ENCODE measurements around the gene DCAF5.

The DCAF5 gene

GRCh38 chr14:69151458-69152180, 1.3 kb downstream of the DCAF5 start:
- H3K4me1 ChIP-seq (ENCODE audit: control insufficient read depth in 5 of 5, insufficient read depth in 5 of 5, low read length in 5 of 5), result peaks cover 5 to 31% (median 22%) of the 10 kb centered on the region in 5 donors
- peak overlapping the region; percentile 82 to 95 (median 88) for H3K4me3 ChIP-seq (ENCODE audit: low read depth in 1 of 5, low read length in 5 of 5)
- H3K9ac ChIP-seq (ENCODE audit: low read length in 5 of 5), result peak overlapping the region; percentile 52 to 98 (median 96)
- H3K27ac ChIP-seq (ENCODE audit: low read depth, low read length), result peak overlapping the region; percentile 93
- H3K36me3 ChIP-seq (ENCODE audit: control insufficient read depth in 5 of 5, insufficient read depth in 5 of 5, low read length in 5 of 5), result peaks cover 0 to 16% (median 9%) of the 10 kb centered on the region in 5 donors
- H3K27me3 ChIP-seq (ENCODE audit: control insufficient read depth in 5 of 5, insufficient read depth in 4 of 5, low read length in 5 of 5), result no peaks in the 10 kb centered on the region
- no peaks in the 10 kb centered on the region for H3K9me3 ChIP-seq (ENCODE audit: control insufficient read depth in 5 of 5, low read length in 5 of 5)

GRCh38 chr14:69149461-69150244, 3.3 kb downstream of the DCAF5 start:
- H3K9me3 ChIP-seq (ENCODE audit: control insufficient read depth in 5 of 5, low read length in 5 of 5), result no peaks in the 10 kb centered on the region
- peaks cover 3 to 16% (median 9%) of the 10 kb centered on the region in 5 donors for H3K36me3 ChIP-seq (ENCODE audit: control insufficient read depth in 5 of 5, insufficient read depth in 5 of 5, low read length in 5 of 5)
- H3K27ac ChIP-seq (ENCODE audit: low read depth, low read length), result peak overlapping the region; percentile 93
- peak overlapping the region in 3 of 5 donors; percentile 10 to 41 (median 35) for H3K9ac ChIP-seq (ENCODE audit: low read length in 5 of 5)
- H3K4me3 ChIP-seq (ENCODE audit: low read depth in 1 of 5, low read length in 5 of 5), result no peak overlapping the region
- peaks cover 5 to 30% (median 22%) of the 10 kb centered on the region in 5 donors for H3K4me1 ChIP-seq (ENCODE audit: control insufficient read depth in 5 of 5, insufficient read depth in 5 of 5, low read length in 5 of 5)
- H3K27me3 ChIP-seq (ENCODE audit: control insufficient read depth in 5 of 5, insufficient read depth in 4 of 5, low read length in 5 of 5), result no peaks in the 10 kb centered on the region

DNA sequence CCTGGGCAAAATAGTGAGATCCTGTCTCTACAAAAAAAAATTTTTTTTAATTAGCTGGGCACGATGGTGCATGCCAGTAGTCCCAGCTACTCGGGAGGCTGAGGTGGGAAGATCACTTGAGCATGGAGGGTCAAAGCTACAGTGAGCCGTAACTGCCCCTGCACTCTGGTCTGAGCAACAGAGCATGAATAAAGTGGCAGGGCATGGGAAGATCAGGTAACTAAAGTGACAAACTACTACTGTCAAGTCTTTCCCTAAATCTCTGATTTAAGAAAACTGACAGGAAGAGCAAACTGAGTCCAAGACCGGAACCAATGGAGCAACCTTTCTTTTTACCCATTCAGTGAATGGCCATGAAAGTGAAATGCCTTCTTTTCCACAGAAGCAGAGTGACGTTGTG, 10.8 kb downstream of the DCAF5 start:
- H3K4me3 ChIP-seq (ENCODE audit: low read depth in 1 of 5, low read length in 5 of 5), result no peak overlapping the region
- H3K9me3 ChIP-seq (ENCODE audit: control insufficient read depth in 5 of 5, low read length in 5 of 5), result no peaks in the 10 kb centered on the region
- H3K4me1 ChIP-seq (ENCODE audit: control insufficient read depth in 5 of 5, insufficient read depth in 5 of 5, low read length in 5 of 5), result peaks cover 0 to 18% (median 17%) of the 10 kb centered on the region in 5 donors
- no peak overlapping the region for H3K9ac ChIP-seq (ENCODE audit: low read length in 5 of 5)
- no peaks in the 10 kb centered on the region for H3K27me3 ChIP-seq (ENCODE audit: control insufficient read depth in 5 of 5, insufficient read depth in 4 of 5, low read length in 5 of 5)
- no peak overlapping the region for H3K27ac ChIP-seq (ENCODE audit: low read depth, low read length)
- H3K36me3 ChIP-seq (ENCODE audit: control insufficient read depth in 5 of 5, insufficient read depth in 5 of 5, low read length in 5 of 5), result peaks cover 2 to 15% (median 3%) of the 10 kb centered on the region in 5 donors

- H3K27ac ChIP-seq (ENCODE audit: low read depth, low read length), result no peak overlapping the region
- H3K4me1 ChIP-seq (ENCODE audit: control insufficient read depth in 5 of 5, insufficient read depth in 5 of 5, low read length in 5 of 5), result peaks cover 0 to 19% (median 17%) of the 10 kb centered on the region in 5 donors
- H3K36me3 ChIP-seq (ENCODE audit: control insufficient read depth in 5 of 5, insufficient read depth in 5 of 5, low read length in 5 of 5), result peaks cover 0 to 14% (median 3%) of the 10 kb centered on the region in 5 donors
- H3K4me3 ChIP-seq (ENCODE audit: low read depth in 1 of 5, low read length in 5 of 5), result no peak overlapping the region
- H3K27me3 ChIP-seq (ENCODE audit: control insufficient read depth in 5 of 5, insufficient read depth in 4 of 5, low read length in 5 of 5), result no peaks in the 10 kb centered on the region
- H3K9ac ChIP-seq (ENCODE audit: low read length in 5 of 5), result no peak overlapping the region
- H3K9me3 ChIP-seq (ENCODE audit: control insufficient read depth in 5 of 5, low read length in 5 of 5), result no peaks in the 10 kb centered on the region
Observed at GRCh38 chr14:69141550-69141949, 11.4 kb downstream of the DCAF5 start.

DNA sequence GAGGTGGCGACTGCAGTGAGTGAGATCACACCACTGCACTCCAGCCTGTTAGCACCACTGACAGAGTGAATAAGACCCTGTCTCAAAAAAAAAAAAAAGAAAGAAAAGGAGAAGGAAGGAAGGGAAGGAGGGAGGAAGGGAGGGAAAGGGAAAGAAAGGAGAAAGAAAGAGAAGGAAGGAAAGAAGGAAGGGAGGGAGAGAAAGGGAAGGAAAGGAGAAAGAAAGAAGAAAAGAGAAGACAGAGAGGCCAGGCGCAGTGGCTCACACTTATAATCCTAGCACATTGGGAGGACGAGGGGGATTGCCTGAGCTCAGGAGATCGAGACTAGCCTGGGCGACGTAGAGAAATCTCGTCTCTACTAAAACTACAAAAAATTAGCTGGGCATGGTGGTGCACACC, 13.2 kb downstream of the DCAF5 start:
- Histone ChIP-seq H3K27ac (ENCODE audit: low read depth, low read length) (peak overlapping the region; percentile 82), H3K27me3 (ENCODE audit: control insufficient read depth in 5 of 5, insufficient read depth in 4 of 5, low read length in 5 of 5) (no peaks in the 10 kb centered on the region), H3K9me3 (ENCODE audit: control insufficient read depth in 5 of 5, low read length in 5 of 5) (no peaks in the 10 kb centered on the region), H3K4me3 (ENCODE audit: low read depth in 1 of 5, low read length in 5 of 5) (no peak overlapping the region), H3K9ac (ENCODE audit: low read length in 5 of 5) (no peak overlapping the region), H3K4me1 (ENCODE audit: control insufficient read depth in 5 of 5, insufficient read depth in 5 of 5, low read length in 5 of 5) (peaks cover 0 to 19% (median 17%) of the 10 kb centered on the region in 5 donors), H3K36me3 (ENCODE audit: control insufficient read depth in 5 of 5, insufficient read depth in 5 of 5, low read length in 5 of 5) (peaks cover 0 to 14% (median 2%) of the 10 kb centered on the region in 5 donors)

- H3K4me1 ChIP-seq (ENCODE audit: control insufficient read depth in 5 of 5, insufficient read depth in 5 of 5, low read length in 5 of 5), result peaks cover 0 to 27% (median 24%) of the 10 kb centered on the region in 5 donors
- peak overlapping the region; percentile 82 for H3K27ac ChIP-seq (ENCODE audit: low read depth, low read length)
- H3K4me3 ChIP-seq (ENCODE audit: low read depth in 1 of 5, low read length in 5 of 5), result no peak overlapping the region
- H3K27me3 ChIP-seq (ENCODE audit: control insufficient read depth in 5 of 5, insufficient read depth in 4 of 5, low read length in 5 of 5), result no peaks in the 10 kb centered on the region
- peak overlapping the region in 1 of 5 donors; percentile 21 for H3K9ac ChIP-seq (ENCODE audit: low read length in 5 of 5)
- peaks cover 0 to 14% (median 2%) of the 10 kb centered on the region in 5 donors for H3K36me3 ChIP-seq (ENCODE audit: control insufficient read depth in 5 of 5, insufficient read depth in 5 of 5, low read length in 5 of 5)
- H3K9me3 ChIP-seq (ENCODE audit: control insufficient read depth in 5 of 5, low read length in 5 of 5), result no peaks in the 10 kb centered on the region
Observed at GRCh38 chr14:69137843-69138535, 14.9 kb downstream of the DCAF5 start.

- Histone ChIP-seq H3K9me3 (ENCODE audit: control insufficient read depth in 5 of 5, low read length in 5 of 5) (no peaks in the 10 kb centered on the region), H3K9ac (ENCODE audit: low read length in 5 of 5) (peak overlapping the region in 1 of 5 donors; percentile 21), H3K4me1 (ENCODE audit: control insufficient read depth in 5 of 5, insufficient read depth in 5 of 5, low read length in 5 of 5) (peaks cover 0 to 30% (median 27%) of the 10 kb centered on the region in 5 donors), H3K27me3 (ENCODE audit: control insufficient read depth in 5 of 5, insufficient read depth in 4 of 5, low read length in 5 of 5) (no peaks in the 10 kb centered on the region), H3K36me3 (ENCODE audit: control insufficient read depth in 5 of 5, insufficient read depth in 5 of 5, low read length in 5 of 5) (peaks cover 0 to 9% (median 2%) of the 10 kb centered on the region in 5 donors), H3K27ac (ENCODE audit: low read depth, low read length) (peak overlapping the region; percentile 82), H3K4me3 (ENCODE audit: low read depth in 1 of 5, low read length in 5 of 5) (no peak overlapping the region)
Observed at GRCh38 chr14:69137416-69137815, 15.5 kb downstream of the DCAF5 start.

GRCh38 chr14:69135133-69135532, 17.8 kb downstream of the DCAF5 start:
- peaks cover 0 to 30% (median 27%) of the 10 kb centered on the region in 5 donors for H3K4me1 ChIP-seq (ENCODE audit: control insufficient read depth in 5 of 5, insufficient read depth in 5 of 5, low read length in 5 of 5)
- peaks cover 0 to 5% (median 2%) of the 10 kb centered on the region in 5 donors for H3K36me3 ChIP-seq (ENCODE audit: control insufficient read depth in 5 of 5, insufficient read depth in 5 of 5, low read length in 5 of 5)
- H3K4me3 ChIP-seq (ENCODE audit: low read depth in 1 of 5, low read length in 5 of 5), result no peak overlapping the region
- H3K9me3 ChIP-seq (ENCODE audit: control insufficient read depth in 5 of 5, low read length in 5 of 5), result no peaks in the 10 kb centered on the region
- H3K27me3 ChIP-seq (ENCODE audit: control insufficient read depth in 5 of 5, insufficient read depth in 4 of 5, low read length in 5 of 5), result no peaks in the 10 kb centered on the region
- H3K9ac ChIP-seq (ENCODE audit: low read length in 5 of 5), result no peak overlapping the region
- no peak overlapping the region for H3K27ac ChIP-seq (ENCODE audit: low read depth, low read length)

- Histone ChIP-seq H3K27me3 (ENCODE audit: control insufficient read depth in 5 of 5, insufficient read depth in 4 of 5, low read length in 5 of 5) (no peaks in the 10 kb centered on the region), H3K9me3 (ENCODE audit: control insufficient read depth in 5 of 5, low read length in 5 of 5) (no peaks in the 10 kb centered on the region), H3K4me1 (ENCODE audit: control insufficient read depth in 5 of 5, insufficient read depth in 5 of 5, low read length in 5 of 5) (peaks cover 0 to 36% (median 32%) of the 10 kb centered on the region in 5 donors), H3K4me3 (ENCODE audit: low read depth in 1 of 5, low read length in 5 of 5) (no peak overlapping the region), H3K27ac (ENCODE audit: low read depth, low read length) (no peak overlapping the region), H3K36me3 (ENCODE audit: control insufficient read depth in 5 of 5, insufficient read depth in 5 of 5, low read length in 5 of 5) (no peaks in the 10 kb centered on the region), H3K9ac (ENCODE audit: low read length in 5 of 5) (peak overlapping the region in 2 of 5 donors; percentile 9 to 39)
Observed at GRCh38 chr14:69133206-69134125, 19.5 kb downstream of the DCAF5 start.

Measured in subcutaneous abdominal adipose tissue (tissue), 5 donors.